GM19351 (cell line): ENCODE measurements around the gene HMG20B.

Experiments used
- ATAC-seq: cut with Tn5 transposase; IDR thresholded peaks from one replicate; pipeline ENCODE4 v1.9.1; 2021; ENCODE audit warnings: mild to moderate bottlenecking, moderate library complexity; ENCODE audit not compliant: unreplicated experiment

HMG20B gene

DNA sequence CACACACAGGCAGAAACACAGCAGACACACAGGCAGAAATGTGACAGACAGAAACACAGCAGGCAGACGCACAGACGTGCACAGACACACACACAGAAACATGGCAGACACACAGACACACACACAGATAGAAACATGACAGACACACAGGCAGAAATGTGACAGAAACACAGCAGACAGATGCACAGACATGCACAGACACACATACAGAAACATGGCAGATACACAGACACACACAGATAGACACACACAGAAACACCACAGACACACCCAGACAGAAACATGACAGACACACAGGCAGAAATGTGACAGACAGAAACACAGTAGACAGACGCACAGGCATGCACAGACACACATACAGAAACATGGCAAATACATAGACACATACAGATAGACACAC is 32.6 kb downstream of the HMG20B start:
- ATAC-seq = no peak

DNA sequence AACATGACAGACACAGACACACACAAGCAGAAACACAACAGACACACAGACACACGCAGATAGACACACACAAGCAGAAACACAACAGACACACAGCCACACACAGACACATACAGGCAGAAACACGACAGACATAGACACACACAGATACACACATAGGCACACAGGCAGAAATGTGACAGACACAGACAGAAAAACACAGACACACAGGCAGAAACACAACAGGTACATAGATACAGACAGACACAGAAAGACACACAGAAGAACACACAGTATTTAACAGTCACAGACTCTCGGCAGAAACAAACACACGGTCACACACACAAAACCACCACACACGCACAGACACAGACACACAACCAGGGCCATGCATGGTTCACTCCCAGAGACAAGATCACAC is 33.0 kb downstream of the HMG20B start:
- no peak for ATAC-seq

DNA sequence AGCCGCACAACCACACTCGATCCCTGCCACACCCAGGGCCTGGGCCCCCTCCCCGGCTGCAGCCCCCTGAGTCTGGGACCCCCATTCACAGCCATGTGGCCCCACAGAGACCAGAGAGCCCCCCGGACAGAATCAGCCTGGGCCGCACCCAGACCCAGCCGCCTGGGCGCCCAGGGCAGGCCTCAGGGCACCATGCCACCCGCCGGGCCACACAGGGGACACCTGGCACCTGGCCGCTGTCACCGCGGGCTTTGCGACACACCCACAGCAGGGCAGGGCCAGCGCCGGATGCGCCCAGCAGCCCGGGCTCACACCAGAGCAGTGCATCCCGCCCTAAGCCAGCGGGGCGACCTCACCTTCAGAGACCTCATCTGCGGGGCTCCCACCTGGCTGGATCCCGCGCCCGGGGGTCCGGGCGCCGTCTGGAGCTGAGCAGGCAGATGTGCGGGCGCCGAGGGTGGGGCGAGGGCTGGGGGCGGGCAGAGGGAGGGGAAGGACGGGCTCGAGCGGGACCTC is 33.5 kb downstream of the HMG20B start:
- ATAC-seq = no peak

DNA sequence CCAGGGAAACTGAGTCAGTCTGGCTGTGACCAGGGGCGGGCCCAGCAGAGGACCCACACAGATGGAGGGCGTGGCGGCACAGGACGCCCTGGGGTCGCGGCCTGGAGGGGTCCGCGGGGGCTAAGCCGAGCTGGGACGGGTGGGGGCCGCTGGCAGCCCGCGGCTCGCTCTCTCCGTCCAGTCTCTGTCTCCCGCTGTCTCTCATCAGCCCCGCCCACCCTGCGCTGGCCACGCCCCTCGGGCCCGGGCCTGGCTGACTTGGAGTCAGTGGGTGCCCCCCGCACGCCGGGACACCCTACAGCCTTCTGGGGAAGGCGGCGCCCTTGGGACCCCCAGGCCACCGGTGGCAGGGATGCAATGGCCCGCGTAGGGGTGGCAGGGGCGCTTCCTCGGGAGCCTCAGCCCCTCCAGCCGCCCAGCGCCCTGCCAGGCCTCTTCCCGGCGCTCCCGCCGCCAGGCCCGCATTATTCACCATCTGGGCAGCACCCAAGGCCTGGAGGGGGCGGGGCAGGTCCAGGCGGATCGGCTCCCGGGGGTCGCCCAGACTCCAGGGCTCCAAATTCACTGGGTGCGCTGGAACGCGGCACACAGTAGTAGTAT is 34.0 kb downstream of the HMG20B start, which contains the start of gene TBXA2R:
TBXA2R (minus strand) TSS at position 186 of the 600 bp plus-strand sequence. CDS start 6,241 bp downstream, outside the sequence.
- no peak for ATAC-seq

DNA sequence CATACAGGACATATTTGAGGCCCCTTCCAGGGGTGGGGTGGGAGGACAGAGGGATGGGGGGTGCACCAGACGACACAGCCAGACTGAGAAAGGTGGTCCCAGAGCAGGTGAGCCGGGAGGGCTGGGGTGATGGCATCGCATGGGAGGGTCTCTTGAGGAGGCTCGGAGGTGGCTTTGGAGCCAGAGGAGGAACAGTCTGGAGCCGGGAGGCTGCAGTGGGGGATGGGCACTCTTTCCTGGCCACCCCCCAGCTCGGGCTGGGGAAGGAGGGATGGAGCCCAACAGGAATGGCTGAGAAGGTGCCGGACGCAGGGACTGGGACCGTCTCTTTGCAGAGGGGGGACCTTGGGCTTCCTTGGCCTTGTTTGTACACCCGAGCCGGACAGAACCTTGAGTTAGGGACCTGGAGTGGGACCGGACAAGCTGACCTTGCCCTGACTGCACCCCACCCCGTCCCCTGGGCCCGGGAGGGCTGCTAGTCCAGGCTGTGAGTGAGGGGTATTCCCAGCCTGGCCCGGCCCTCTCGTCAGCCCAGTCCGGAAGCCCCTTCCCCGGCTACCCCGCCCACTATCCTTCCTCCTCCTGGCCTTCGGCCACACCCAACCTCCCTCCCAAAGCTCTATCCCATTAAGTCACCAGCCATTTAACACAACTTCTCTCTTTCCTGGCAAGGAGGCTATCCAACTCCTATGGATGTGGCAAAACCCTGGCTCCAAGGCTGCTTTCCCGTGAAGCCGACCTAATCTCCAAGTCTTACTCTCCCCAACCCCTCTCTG is 34.7 kb downstream of the HMG20B start:
- no peak for ATAC-seq

DNA sequence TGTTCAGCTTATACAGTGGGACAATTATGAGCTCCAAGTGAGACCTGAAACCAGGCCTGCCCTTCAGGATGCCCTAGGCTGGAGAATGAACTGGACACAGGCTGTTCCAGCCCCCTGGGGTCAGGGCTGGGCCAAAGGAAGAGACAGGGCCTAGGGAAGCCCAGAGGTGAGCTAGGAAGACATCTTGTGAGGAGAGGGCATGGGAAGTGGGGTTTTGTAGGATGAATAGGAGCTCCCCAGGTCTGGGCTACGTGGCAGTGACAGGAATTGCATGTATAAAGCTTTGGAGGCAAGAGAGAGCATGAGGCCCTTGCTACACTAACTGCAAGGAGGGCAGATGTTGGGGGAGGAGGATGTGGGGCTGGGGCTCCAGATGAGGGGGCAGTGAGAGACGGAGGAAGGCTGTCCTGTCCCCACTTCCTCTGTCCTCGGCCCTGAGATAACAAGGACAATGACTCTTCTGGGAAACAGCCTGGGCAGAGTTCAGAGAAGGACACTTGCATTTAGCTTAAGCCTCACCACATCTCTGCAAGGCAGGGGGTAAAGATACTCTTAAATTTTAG is 35.4 kb downstream of the HMG20B start:
- no peak for ATAC-seq

DNA sequence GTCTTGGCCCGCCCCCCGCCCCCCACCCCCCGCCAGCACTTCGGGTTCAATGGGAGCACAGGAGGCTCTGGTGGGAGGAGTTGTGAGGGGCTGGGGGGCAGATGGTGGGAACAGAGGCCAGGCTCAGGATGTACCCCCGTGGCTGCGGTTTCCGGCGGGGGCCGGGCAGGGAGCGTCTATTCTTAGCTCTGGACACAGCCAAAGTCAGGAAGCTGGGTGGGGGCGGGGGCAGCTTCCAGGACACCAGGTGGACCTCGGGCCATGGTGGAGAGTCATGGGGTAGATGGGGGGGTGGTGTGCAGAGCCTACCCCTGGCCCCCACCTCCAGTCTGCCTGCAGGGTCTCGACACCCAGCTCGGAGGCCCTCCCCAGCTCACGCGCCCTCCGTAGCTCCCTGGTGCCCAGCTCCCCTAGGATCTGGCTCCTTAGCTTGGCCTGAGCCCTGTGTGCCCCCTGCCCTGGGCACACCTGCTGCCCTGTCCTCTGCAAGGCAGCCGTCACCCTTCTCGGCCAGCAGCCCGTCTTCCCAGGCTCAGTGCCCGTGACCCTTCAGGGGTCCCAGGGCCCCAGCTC is 36.1 kb downstream of the HMG20B start:
- ATAC-seq = no peak

DNA sequence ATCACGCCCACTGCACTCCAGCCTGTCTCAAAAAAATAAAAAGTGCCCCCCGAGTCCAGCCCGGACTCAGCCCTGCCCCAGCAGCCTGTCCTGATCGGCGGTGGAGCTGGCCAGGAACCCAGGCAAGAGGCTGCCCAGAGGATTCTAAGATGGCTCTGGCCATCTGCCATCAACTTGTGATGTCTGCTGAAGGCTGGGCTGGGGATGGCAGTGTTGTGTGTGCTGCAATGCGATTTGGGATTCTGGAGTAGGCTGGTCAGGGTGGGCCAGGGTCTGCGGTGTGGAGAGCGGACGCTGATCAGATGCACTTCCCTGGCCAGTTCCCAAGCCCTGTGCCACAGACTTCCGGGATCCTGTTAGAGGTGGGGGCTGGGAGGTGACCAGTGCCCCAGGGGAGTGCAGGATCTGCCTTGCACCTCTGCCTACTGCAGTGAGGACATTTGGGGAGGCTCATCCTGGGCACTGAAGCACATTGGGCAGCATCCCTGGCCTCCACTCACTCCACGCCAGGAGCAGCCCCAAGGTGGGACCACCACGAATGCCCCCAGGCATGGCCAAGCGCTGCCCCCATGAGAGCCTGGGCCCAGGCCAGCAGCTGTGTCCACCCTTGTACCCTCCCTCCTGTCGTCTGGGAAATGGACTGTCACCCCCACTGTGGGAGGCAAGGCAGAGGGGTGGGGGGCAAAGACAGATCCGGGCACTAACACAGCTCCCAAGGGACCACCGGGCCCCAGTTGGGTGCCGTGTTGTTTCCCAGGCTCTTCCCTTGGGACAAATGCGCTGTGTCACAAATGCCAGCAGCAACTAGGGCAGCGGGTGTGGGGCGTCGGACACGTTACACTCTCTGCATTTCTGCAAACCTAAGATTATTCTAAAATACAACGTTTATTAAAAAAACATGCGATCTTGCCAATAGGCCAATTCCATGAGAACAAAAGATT is 37.3 kb downstream of the HMG20B start:
- no peak for ATAC-seq

DNA sequence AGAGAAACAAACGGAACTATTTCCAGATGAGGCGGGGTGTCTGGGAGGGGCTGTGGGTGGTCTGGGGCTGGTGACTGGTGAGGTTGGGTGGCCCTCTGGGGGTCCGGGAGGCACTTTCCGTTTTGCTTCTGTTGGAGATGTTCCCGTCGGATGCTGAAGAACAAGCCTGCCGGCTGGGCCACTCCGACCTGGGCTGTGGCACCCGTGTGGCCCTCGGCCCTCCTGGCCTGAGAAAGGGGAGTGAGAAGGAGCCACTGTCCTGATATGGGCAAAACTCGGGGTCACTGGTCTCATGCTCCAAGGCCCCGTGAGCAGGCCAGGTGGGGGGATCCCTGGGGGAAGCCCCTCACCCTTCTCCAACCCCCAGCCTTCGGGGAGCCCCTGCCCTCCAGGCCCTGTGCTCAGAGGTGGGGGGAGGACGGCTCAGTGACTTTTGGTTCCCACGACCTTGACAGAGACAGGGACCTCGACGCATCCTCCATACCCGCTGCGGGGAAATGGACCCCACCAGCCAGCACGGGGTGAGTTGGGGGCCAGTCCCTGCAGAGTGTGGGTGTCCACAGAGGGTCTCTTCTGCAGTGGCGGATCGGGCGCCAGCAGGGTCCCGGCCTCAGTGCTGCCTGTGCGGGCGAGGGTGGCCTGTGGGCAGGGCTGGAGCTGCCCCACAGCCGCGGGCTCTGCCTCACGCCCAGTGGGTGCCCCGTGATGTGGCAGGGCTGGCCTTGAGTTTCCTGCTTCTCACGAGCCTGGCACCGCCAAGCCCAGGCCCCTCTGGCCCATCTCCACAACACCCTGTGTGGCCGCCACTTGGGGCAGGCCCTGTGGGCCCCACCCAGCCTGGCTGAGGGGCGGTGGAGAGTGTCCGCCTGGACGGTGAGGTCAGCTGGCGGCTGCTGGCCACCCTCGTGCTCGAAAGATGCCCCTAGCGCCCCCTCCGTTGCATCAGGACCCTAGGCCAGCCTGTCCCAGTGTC is 38.3 kb downstream of the HMG20B start:
- ATAC-seq = no peak

DNA sequence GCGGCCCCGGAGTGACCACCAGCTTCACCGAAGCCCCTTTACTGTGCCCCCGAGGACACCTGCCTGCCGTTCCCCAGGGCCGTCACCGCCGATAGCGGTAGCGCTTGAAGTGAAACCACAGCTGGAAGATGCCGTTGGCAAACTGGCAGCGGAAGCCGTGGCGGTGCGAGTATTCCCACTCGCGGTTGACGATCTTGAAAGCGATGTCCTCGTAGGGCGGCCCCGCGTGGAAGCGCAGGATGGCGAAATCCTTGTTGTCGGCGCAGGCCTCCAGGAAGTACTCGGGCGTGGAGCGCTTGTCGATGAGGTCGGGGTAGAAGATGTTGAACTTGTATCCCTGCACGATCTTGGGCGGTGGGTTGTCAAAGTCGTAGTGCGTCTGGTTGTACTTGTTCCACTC is 39.1 kb downstream of the HMG20B start:
- ATAC-seq = no peak

DNA sequence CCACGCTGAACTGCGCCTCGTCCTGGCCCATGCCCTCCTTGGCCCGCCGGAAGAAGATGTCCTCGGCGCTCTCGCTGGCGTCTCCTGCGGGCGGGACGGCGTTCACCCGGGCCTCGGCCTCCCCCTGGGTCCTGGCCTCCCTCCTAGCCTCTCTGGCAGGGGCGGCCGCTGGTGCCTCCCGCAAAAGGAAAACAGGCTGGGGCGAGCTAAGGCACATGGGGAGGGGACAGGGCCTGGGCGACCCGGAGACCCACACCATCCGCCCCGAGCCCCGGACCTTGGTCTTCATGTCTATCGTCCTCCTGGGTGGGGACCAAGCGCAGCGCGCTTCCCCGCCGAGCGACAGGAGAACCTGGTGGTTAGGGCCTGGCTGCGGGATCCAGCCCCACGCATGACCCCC is 39.6 kb downstream of the HMG20B start:
- no peak for ATAC-seq

DNA sequence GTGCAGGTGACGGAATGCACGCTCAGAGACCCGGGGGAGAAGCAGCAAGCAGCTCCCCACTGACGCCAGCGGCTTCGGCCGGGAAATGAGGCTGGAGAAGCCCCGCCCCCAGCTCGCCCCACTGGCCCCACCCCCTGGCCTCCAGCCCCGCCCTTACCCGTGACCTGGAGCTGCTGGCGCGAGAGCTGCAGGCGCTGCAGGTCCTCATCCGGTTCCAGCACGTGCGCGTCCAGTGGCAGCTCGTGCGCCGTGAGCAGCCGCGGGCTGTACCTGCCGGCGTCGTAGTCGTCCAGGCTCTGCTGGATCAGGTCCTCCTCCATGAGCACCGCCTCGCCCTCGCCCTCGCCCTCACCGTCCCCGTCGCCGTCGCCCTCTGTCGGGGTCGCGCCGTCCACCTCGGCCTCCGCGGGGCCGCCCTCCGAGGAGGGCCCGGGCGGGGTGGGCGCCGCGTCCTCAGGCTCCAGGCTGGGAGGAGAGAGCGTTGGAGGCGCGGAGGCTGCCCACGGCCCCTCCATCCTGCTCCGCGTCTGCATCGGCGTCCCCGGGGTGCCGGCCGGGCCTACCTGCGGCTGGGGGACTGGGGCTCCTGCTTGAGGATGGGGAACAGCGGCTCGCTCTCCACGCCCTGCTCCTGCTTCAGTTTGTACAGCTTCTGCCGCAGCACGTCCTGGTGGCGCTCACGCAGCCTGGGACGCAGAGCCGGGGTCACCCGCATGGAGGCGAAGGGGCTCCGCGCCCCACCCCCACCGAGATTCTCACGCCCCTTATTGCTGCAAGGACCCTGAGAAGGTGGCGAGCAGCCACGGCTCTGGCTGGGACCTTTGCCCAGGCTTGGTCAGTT is 40.4 kb downstream of the HMG20B start:
- ATAC-seq = no peak

DNA sequence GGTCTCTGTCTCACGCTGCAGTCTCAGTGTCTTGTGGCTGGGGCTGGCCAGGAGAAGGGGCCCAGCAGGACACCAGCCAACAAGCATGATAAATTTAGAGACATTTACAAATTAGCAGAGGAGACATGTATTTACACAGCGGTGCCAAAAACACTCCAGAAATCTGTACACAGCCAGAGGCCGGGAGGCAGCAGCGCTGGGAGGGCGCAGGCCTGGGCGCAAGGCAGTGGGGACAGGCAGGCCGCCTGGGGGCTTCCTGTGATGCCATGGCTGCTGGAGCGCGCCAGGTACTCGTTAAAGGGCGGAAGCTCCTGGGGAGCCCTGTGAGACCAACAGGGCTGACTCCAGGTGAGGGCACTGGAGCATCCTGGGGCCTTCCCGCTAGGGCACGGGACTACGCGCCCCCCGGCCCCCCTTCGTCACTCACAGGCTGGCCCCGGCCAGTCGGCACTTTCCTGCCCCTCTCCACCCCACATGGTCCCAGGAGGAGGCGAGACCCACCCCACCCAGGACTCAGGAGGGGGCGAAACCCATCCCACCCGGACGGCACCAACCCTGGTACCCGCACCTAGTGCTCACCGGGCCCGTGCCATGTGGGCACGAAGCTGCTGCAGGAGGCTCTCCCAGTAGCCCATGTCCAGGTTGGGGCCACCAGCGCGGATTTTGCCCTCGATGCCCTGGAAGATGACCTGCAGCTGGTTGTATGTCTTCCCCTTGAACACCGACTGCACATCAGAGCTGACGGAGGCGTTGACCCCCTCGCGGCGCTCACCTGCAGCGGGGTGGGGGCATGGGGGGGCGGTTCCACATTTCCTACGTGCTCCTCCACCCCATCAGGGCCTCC is 41.3 kb downstream of the HMG20B start:
- ATAC-seq = no peak

DNA sequence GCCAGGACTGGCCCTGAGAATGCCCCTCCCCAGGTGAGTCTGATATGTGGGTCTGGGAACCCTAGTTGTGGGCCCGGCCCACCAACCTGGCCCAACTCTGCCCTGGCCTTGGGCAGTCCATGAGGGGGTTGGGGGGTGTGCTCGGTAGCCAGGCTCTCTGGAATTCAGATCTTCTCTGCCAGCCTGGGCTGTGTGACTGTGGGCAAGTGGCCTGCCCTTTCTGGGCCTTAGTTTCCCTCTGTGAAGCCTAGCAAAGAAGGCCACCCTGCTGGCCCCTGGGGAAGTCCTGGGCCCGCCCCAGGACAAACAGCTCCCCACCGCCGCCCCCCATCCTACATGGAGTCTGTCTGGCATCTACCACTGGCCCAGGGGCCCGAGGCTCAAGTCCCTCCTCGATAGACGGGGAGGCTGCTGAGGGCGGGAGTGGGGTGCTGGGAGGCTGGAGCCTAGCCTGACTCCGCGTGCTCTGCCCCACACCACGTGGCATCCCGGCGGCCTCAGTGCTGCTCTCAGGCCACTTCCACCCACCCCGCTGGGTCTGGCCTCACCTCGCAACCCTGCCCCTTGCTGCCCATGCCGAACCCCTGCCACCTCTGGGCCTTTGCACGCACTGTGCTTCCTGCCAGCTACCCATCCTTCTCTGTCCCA is 42.2 kb downstream of the HMG20B start:
- ATAC-seq = no peak

DNA sequence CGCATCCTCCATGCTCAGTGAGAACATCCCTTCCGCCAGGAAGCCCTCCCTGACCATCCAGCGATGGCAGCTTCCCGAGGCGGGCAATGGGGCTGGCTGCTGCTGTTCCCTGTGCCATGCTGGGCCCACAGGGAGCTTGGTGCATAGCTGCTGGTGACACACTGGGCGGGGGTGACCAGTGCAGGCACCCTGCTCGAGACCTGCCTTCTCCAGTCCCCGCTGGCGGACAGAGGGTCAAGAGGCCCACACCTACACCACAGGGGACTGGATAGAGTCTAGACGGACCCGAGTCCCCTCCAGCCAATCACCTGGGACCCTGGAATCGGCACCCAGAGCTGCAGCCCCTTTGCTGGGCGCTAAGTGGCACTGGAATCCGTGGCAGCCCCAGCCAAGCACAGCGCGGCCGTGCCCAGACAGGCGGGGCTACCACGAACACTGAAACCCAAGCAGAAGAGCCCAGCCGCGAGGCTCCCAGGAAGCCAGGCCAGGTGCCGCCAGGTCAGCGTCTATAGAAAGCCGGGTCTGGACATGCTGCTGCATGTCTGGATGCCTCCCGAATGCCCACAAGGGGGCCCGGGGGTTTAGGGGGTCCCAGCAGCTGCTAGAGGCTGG is 42.9 kb downstream of the HMG20B start:
- ATAC-seq = no peak

DNA sequence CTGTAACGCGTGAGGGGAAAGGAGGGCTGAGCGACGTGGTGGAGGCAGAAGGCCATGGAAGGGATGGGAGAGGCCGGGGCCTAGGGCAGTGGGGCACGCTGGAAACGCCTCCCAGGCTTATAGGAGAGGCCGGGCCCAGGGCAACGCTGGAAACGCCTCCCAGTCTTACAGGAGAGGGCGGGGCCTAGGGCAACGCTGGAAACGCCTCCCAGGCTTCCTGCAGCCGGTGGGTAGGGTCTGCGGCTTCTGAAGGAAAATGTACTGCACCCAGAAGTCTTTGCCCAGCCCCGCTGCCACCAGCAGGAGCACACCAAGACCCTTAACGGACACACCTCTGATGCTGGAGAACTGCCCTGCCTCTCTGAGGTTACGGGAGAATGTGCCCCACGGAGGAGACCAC is 44.7 kb downstream of the HMG20B start:
- ATAC-seq = no peak
